ENCODE data around the gene LTBP1. TPM values are rescaled to one million over a fixed set of nuclear protein-coding genes. Genes with fewer than 3 reads are reported as not detected.

Gene LTBP1
- total RNA-seq, 3 donors from 2014 or later = 14.3 to 38.4 (median 33.6) TPM

- H3K4me1 ChIP-seq (ENCODE audit: low read depth) = no peaks in the 10 kb centered on the region
- no peak for TF ChIP-seq CTCF (IDR thresholded peaks at IDR 0.05)
- H3K9me3 ChIP-seq = peaks cover 6% of the 10 kb centered on the region
- H3K36me3 ChIP-seq (ENCODE audit: low read depth) = no peaks in the 10 kb centered on the region
- no peak for DNase-seq
- intact Hi-C loops (cut with DNase I, micrococcal nuclease) = no loop called here
- ATAC-seq = no peak
- no peak overlapping the region for H3K4me3 ChIP-seq
Observed at GRCh38 chr2:33266467-33266866, 319.7 kb downstream of the LTBP1 start.

- Histone ChIP-seq H3K9me3 (peaks cover 6% of the 10 kb centered on the region), H3K4me1 (ENCODE audit: low read depth) (no peaks in the 10 kb centered on the region), H3K4me3 (no peak overlapping the region), H3K36me3 (ENCODE audit: low read depth) (no peaks in the 10 kb centered on the region)
- no peak for TF ChIP-seq CTCF (IDR thresholded peaks at IDR 0.05)
- ATAC-seq (no peak), DNase-seq (no peak)
- intact Hi-C loops (cut with DNase I, micrococcal nuclease) = no loop called here
Observed at GRCh38 chr2:33267043-33267442, 320.3 kb downstream of the LTBP1 start.

- DNase-seq = no peak
- peaks cover 6% of the 10 kb centered on the region for H3K9me3 ChIP-seq
- H3K4me3 ChIP-seq = no peak overlapping the region
- intact Hi-C loops (cut with DNase I, micrococcal nuclease) = no loop called here
- H3K36me3 ChIP-seq (ENCODE audit: low read depth) = no peaks in the 10 kb centered on the region
- no peak for TF ChIP-seq CTCF (IDR thresholded peaks at IDR 0.05)
- ATAC-seq = no peak
- H3K4me1 ChIP-seq (ENCODE audit: low read depth) = no peaks in the 10 kb centered on the region
Observed at GRCh38 chr2:33267756-33268155, 321.0 kb downstream of the LTBP1 start.

- H3K36me3 ChIP-seq (ENCODE audit: low read depth) = no peaks in the 10 kb centered on the region
- ATAC-seq (no peak), DNase-seq (no peak)
- peaks cover 6% of the 10 kb centered on the region for H3K9me3 ChIP-seq
- no peak for TF ChIP-seq CTCF (IDR thresholded peaks at IDR 0.05)
- no peaks in the 10 kb centered on the region for H3K4me1 ChIP-seq (ENCODE audit: low read depth)
- H3K4me3 ChIP-seq = no peak overlapping the region
- intact Hi-C loops (cut with DNase I, micrococcal nuclease) = no loop called here
Observed at GRCh38 chr2:33268246-33268831, 321.6 kb downstream of the LTBP1 start.

- Histone ChIP-seq H3K9me3 (no peaks in the 10 kb centered on the region), H3K36me3 (ENCODE audit: low read depth) (no peaks in the 10 kb centered on the region), H3K4me1 (ENCODE audit: low read depth) (no peaks in the 10 kb centered on the region), H3K4me3 (no peak overlapping the region)
- DNase-seq (no peak), ATAC-seq (no peak)
- intact Hi-C loops (cut with DNase I, micrococcal nuclease) = no loop called here
- TF ChIP-seq CTCF (IDR thresholded peaks at IDR 0.05) = no peak
Observed at GRCh38 chr2:33272001-33272400, 325.2 kb downstream of the LTBP1 start.

GRCh38 chr2:33273479-33273878 lies 326.7 kb downstream of the LTBP1 start:
- Histone ChIP-seq H3K9me3 (no peaks in the 10 kb centered on the region), H3K4me1 (ENCODE audit: low read depth) (no peaks in the 10 kb centered on the region), H3K36me3 (ENCODE audit: low read depth) (no peaks in the 10 kb centered on the region), H3K4me3 (no peak overlapping the region)
- no peak for TF ChIP-seq CTCF (IDR thresholded peaks at IDR 0.05)
- intact Hi-C loops (cut with DNase I, micrococcal nuclease) = no loop called here
- DNase-seq (no peak), ATAC-seq (no peak)

Data from mucosa of descending colon (tissue), 3 donors.